ENCODE results near the gene PTGDS.
A peak's percentile ranks its signal among the peaks of the same experiment; 100 is the strongest.

The PTGDS gene

DNA sequence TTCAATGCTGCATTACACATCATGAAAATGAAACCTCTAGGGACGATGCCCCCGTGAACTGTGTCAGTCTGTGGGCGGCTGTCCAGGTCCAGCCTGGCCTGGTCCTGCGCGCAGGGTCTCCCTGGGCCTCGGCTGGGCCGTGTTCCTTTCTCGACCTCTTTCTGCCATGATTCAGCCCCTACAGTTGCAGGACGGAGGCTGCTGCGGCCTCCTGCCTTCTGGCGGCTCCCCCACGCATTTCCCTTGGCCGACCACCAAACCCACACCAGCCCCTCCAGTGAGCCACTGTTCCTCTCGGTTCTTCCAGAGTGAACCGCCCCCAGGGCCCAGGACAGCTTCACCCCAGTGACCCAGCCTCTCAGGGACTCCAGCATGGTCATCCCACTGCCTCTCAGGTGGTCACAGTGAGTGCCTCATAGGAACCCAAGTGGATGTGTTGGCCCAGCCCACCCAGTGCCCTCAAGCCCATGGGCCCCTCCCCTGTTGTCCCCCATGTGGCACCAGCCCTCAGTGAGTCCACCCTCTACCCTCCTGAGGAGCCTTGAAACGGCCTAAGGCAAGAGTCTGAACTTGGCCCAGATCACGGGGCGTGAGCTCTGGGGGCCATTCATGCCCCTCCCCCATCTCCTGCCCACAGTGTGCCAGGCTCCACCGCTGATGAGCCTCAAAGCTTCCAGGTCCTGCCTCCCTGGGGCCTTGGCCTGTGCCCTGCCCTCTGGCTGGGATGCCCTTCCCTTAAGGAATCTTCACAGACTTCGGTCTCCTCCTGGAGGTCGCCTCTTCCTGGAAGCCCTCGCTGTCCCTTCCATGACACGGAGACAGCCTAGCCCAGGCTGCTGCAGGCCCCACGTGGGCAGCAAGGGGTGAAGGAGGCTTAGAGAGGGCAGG is 29.1 kb downstream of the PTGDS start:
- H3K18ac ChIP-seq (ENCODE audit: low read depth in 1 of 2, low read length in 2 of 2): no peak overlapping the region
- no peak overlapping the region for H3K27ac ChIP-seq (ENCODE audit: low read length, poor library complexity, severe bottlenecking)
- DNase-seq: no peak
- H4K91ac ChIP-seq (ENCODE audit: low read length): no peak overlapping the region
- H3K9me3 ChIP-seq (ENCODE audit: control insufficient read depth, low read length): no peaks in the 10 kb centered on the region
- H2BK15ac ChIP-seq (ENCODE audit: low read depth, poor library complexity, severe bottlenecking): no peak overlapping the region
- whole genome bisulfite sequencing: 94% methylated on average over 24 of the region's 24 CpGs
- peak overlapping the region in 1 of 2 experiments; percentile 1 for H2BK12ac ChIP-seq (ENCODE audit: low read length in 2 of 2)
- H2BK5ac ChIP-seq (ENCODE audit: low read depth, low read length, poor library complexity, severe bottlenecking): no peak overlapping the region
- H3K23ac ChIP-seq (ENCODE audit: low read length in 2 of 2): no peak overlapping the region
- peaks cover 25% of the 10 kb centered on the region for H3K4me1 ChIP-seq (ENCODE audit: control insufficient read depth, insufficient read depth, low read depth, low read length)
- no peak overlapping the region for H3K4ac ChIP-seq (ENCODE audit: low read depth in 1 of 2, low read length in 2 of 2)
- H3K79me1 ChIP-seq (replicated peaks; ENCODE audit: low read length, poor library complexity, severe bottlenecking): no peaks in the 10 kb centered on the region
- H2BK120ac ChIP-seq (ENCODE audit: low read depth, low read length): no peak overlapping the region
- peak overlapping the region in 1 of 2 experiments; percentile 62 for H3K14ac ChIP-seq (ENCODE audit: low read length in 2 of 2)
- no peak overlapping the region for H3K4me2 ChIP-seq (ENCODE audit: low read length, poor library complexity, severe bottlenecking)
- H3K27me3 ChIP-seq (ENCODE audit: control insufficient read depth in 1 of 2, insufficient read depth in 1 of 2, low read length in 2 of 2): no peaks in the 10 kb centered on the region
- peaks cover 2 to 24% of the 10 kb centered on the region in 2 experiments for H3K36me3 ChIP-seq (ENCODE audit: control insufficient read depth in 1 of 2, insufficient read depth in 2 of 2, low read depth in 1 of 2, low read length in 2 of 2)
- H3K9ac ChIP-seq (ENCODE audit: low read length): no peak overlapping the region
- H3K4me3 ChIP-seq (ENCODE audit: insufficient read depth in 1 of 2, low read depth in 1 of 2, low read length in 2 of 2): no peak overlapping the region
- H4K8ac ChIP-seq (ENCODE audit: low read length): no peak overlapping the region
- H2AK5ac ChIP-seq (ENCODE audit: low read length, severe bottlenecking): no peak overlapping the region
- H2AFZ ChIP-seq (ENCODE audit: low read depth, low read length): no peak overlapping the region

DNA sequence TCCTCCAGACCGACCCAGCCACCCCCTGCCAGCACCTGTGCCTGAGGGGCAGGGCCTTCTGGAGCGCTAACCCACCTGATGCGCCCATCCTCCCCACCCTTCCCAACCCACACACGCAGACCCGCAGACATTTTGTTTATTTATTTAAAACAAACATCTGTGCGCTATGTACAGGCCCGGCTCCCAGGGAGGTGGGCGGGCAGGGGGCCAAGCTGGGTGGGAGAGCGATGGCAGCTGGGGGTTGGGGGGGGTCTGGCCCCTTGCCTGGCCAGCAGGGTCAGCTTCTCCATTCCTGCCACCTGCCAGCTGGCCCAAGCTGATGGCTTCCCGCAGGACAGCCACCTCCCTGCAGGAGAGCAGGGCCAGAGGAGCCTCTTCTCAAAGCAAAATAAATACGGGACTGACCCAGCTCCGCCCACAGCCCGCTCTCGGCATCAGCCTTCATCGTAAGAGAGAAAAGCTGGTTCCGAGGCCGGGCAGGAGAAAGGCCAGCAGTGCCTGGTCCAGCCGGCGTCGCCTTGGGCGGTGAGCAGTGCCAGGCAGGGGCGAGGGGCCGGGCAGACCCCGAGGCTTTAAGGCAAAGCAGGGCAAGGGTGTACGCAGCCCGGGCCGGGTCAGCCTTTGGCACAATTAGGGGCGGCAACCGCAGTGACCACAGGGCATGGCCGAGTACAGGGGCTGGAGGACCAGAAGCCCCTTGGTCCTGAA is 30.0 kb downstream of the PTGDS start:
- Histone ChIP-seq H3K9me3 (ENCODE audit: control insufficient read depth, low read length) (no peaks in the 10 kb centered on the region), H3K4me2 (ENCODE audit: low read length, poor library complexity, severe bottlenecking) (peak overlapping the region; percentile 38), H3K36me3 (ENCODE audit: control insufficient read depth in 1 of 2, insufficient read depth in 2 of 2, low read depth in 1 of 2, low read length in 2 of 2) (peaks cover 4 to 33% of the 10 kb centered on the region in 2 experiments), H3K4me1 (ENCODE audit: control insufficient read depth, insufficient read depth, low read depth, low read length) (peaks cover 25% of the 10 kb centered on the region), H4K91ac (ENCODE audit: low read length) (peak overlapping the region; percentile 8), H3K27me3 (ENCODE audit: control insufficient read depth in 1 of 2, insufficient read depth in 1 of 2, low read length in 2 of 2) (no peaks in the 10 kb centered on the region), H3K4ac (ENCODE audit: low read depth in 1 of 2, low read length in 2 of 2) (no peak overlapping the region), H2AFZ (ENCODE audit: low read depth, low read length) (no peak overlapping the region), H3K18ac (ENCODE audit: low read depth in 1 of 2, low read length in 2 of 2) (no peak overlapping the region), H2BK12ac (ENCODE audit: low read length in 2 of 2) (no peak overlapping the region), H2BK5ac (ENCODE audit: low read depth, low read length, poor library complexity, severe bottlenecking) (no peak overlapping the region), H2BK120ac (ENCODE audit: low read depth, low read length) (no peak overlapping the region), H3K79me1 (replicated peaks; ENCODE audit: low read length, poor library complexity, severe bottlenecking) (no peaks in the 10 kb centered on the region), H2AK5ac (ENCODE audit: low read length, severe bottlenecking) (no peak overlapping the region), H3K9ac (ENCODE audit: low read length) (no peak overlapping the region), H3K4me3 (ENCODE audit: insufficient read depth in 1 of 2, low read depth in 1 of 2, low read length in 2 of 2) (no peak overlapping the region), H2BK15ac (ENCODE audit: low read depth, poor library complexity, severe bottlenecking) (no peak overlapping the region), H3K14ac (ENCODE audit: low read length in 2 of 2) (peak overlapping the region in 1 of 2 experiments; percentile 62), H3K23ac (ENCODE audit: low read length in 2 of 2) (no peak overlapping the region), H4K8ac (ENCODE audit: low read length) (peak overlapping the region; percentile 9), H3K27ac (ENCODE audit: low read length, poor library complexity, severe bottlenecking) (no peak overlapping the region)
- DNase-seq: peak; percentile 30
- 71% methylated on average over 22 of the region's 30 CpGs for WGBS

DNA sequence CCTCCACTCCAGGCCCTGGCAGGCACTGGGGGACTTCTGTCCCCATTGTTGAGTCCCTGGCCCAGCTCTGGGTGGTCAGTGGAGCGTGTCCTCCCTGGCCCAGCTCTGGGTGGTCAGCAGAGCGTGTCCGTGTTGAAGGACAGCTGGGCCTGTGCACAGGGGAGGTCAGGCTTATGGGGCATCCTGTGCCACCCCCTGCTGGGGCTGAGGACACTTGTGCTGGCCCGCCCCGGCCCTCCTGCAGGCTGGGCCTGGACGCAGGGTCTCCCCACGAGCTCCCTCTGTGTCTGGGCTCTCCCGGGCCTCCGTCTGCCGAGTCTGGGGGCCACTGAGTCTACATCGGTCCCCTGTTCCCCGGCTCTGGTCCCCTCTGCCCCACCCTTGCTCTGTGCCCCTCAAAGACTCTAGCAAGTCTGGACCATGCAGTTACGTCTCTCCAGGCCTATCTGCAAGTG is 30.5 kb downstream of the PTGDS start:
- H3K27me3 ChIP-seq (ENCODE audit: control insufficient read depth in 1 of 2, insufficient read depth in 1 of 2, low read length in 2 of 2): no peaks in the 10 kb centered on the region
- H3K4me2 ChIP-seq (ENCODE audit: low read length, poor library complexity, severe bottlenecking): peak overlapping the region; percentile 38
- no peak overlapping the region for H2BK120ac ChIP-seq (ENCODE audit: low read depth, low read length)
- H2BK5ac ChIP-seq (ENCODE audit: low read depth, low read length, poor library complexity, severe bottlenecking): no peak overlapping the region
- H3K9ac ChIP-seq (ENCODE audit: low read length): no peak overlapping the region
- H3K14ac ChIP-seq (ENCODE audit: low read length in 2 of 2): no peak overlapping the region
- H3K4me3 ChIP-seq (ENCODE audit: insufficient read depth in 1 of 2, low read depth in 1 of 2, low read length in 2 of 2): no peak overlapping the region
- H3K4ac ChIP-seq (ENCODE audit: low read depth in 1 of 2, low read length in 2 of 2): no peak overlapping the region
- H4K8ac ChIP-seq (ENCODE audit: low read length): no peak overlapping the region
- no peak for DNase-seq
- H3K36me3 ChIP-seq (ENCODE audit: control insufficient read depth in 1 of 2, insufficient read depth in 2 of 2, low read depth in 1 of 2, low read length in 2 of 2): peaks cover 8 to 39% of the 10 kb centered on the region in 2 experiments
- H4K91ac ChIP-seq (ENCODE audit: low read length): no peak overlapping the region
- H3K18ac ChIP-seq (ENCODE audit: low read depth in 1 of 2, low read length in 2 of 2): no peak overlapping the region
- no peak overlapping the region for H2BK15ac ChIP-seq (ENCODE audit: low read depth, poor library complexity, severe bottlenecking)
- H2AK5ac ChIP-seq (ENCODE audit: low read length, severe bottlenecking): no peak overlapping the region
- H3K27ac ChIP-seq (ENCODE audit: low read length, poor library complexity, severe bottlenecking): no peak overlapping the region
- H2BK12ac ChIP-seq (ENCODE audit: low read length in 2 of 2): peak overlapping the region in 1 of 2 experiments; percentile 15
- H3K4me1 ChIP-seq (ENCODE audit: control insufficient read depth, insufficient read depth, low read depth, low read length): peaks cover 25% of the 10 kb centered on the region
- no peaks in the 10 kb centered on the region for H3K9me3 ChIP-seq (ENCODE audit: control insufficient read depth, low read length)
- WGBS: 79% methylated on average over 13 of the region's 13 CpGs
- H3K79me1 ChIP-seq (replicated peaks; ENCODE audit: low read length, poor library complexity, severe bottlenecking): no peaks in the 10 kb centered on the region
- H2AFZ ChIP-seq (ENCODE audit: low read depth, low read length): no peak overlapping the region
- no peak overlapping the region for H3K23ac ChIP-seq (ENCODE audit: low read length in 2 of 2)

DNA sequence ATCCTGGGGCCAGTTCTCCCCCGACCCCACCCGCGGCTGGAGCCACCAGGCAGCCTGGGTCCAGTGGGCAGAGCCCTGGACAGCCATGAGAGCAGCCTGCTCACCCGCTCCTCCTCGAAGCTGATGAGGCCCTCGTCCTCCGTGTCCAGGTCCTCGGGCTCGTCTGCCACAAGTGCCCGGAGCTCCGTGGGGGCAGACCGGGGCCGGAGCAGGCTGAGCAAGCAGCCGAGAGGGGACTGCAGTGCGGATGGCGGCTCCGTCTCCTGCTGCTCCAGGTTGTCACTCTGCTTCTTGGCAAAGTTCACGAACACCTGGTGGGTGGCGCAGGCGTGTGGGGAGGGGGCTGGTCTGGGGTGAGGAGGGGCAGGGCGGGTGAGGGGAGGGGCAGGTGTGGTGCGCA is 31.0 kb downstream of the PTGDS start:
- H3K27me3 ChIP-seq (ENCODE audit: control insufficient read depth in 1 of 2, insufficient read depth in 1 of 2, low read length in 2 of 2): no peaks in the 10 kb centered on the region
- DNase-seq: no peak
- H3K4me1 ChIP-seq (ENCODE audit: control insufficient read depth, insufficient read depth, low read depth, low read length): peaks cover 28% of the 10 kb centered on the region
- no peak overlapping the region for H2AK5ac ChIP-seq (ENCODE audit: low read length, severe bottlenecking)
- no peak overlapping the region for H3K23ac ChIP-seq (ENCODE audit: low read length in 2 of 2)
- H3K4ac ChIP-seq (ENCODE audit: low read depth in 1 of 2, low read length in 2 of 2): no peak overlapping the region
- 85% methylated on average over 21 of the region's 22 CpGs for WGBS
- H3K18ac ChIP-seq (ENCODE audit: low read depth in 1 of 2, low read length in 2 of 2): no peak overlapping the region
- no peak overlapping the region for H4K91ac ChIP-seq (ENCODE audit: low read length)
- H2BK12ac ChIP-seq (ENCODE audit: low read length in 2 of 2): no peak overlapping the region
- H3K14ac ChIP-seq (ENCODE audit: low read length in 2 of 2): no peak overlapping the region
- no peak overlapping the region for H4K8ac ChIP-seq (ENCODE audit: low read length)
- no peak overlapping the region for H2BK15ac ChIP-seq (ENCODE audit: low read depth, poor library complexity, severe bottlenecking)
- no peak overlapping the region for H3K4me3 ChIP-seq (ENCODE audit: insufficient read depth in 1 of 2, low read depth in 1 of 2, low read length in 2 of 2)
- H2BK5ac ChIP-seq (ENCODE audit: low read depth, low read length, poor library complexity, severe bottlenecking): no peak overlapping the region
- H3K27ac ChIP-seq (ENCODE audit: low read length, poor library complexity, severe bottlenecking): no peak overlapping the region
- H2AFZ ChIP-seq (ENCODE audit: low read depth, low read length): no peak overlapping the region
- H3K36me3 ChIP-seq (ENCODE audit: control insufficient read depth in 1 of 2, insufficient read depth in 2 of 2, low read depth in 1 of 2, low read length in 2 of 2): peaks cover 8 to 44% of the 10 kb centered on the region in 2 experiments
- H3K9ac ChIP-seq (ENCODE audit: low read length): no peak overlapping the region
- no peaks in the 10 kb centered on the region for H3K79me1 ChIP-seq (replicated peaks; ENCODE audit: low read length, poor library complexity, severe bottlenecking)
- no peak overlapping the region for H3K4me2 ChIP-seq (ENCODE audit: low read length, poor library complexity, severe bottlenecking)
- H2BK120ac ChIP-seq (ENCODE audit: low read depth, low read length): no peak overlapping the region
- no peaks in the 10 kb centered on the region for H3K9me3 ChIP-seq (ENCODE audit: control insufficient read depth, low read length)

Measured in mesenchymal stem cell (in vitro differentiated cells and primary cell).